GM12878 (cell line): Measurements from ENCODE around the gene MGST3. TPM values are rescaled to one million over a fixed set of nuclear protein-coding genes. Genes with fewer than 3 reads are reported as not detected.

Source experiments
- ATAC-seq: fragments of 200-7000 bp; cut with Tn5 transposase; 3 replicates; pipeline ENCODE4 v1.9.1; 2020; ENCODE audit warnings: mild to moderate bottlenecking, moderate library complexity
- BruUV-seq: library from RNA; stranded (reverse); fragments of 400-500 nt; replicated peaks from 2 replicates; lab custom pipeline; 2021; lab: Mats Ljungman, UMichigan
- CTCF ChIA-PET: fragments of 300-600 bp; sonication (Branson Sonifier 250); formaldehyde crosslinking; extraction: SDS; loops from one replicate; lab custom pipeline; 2021; ENCODE audit warnings: inconsistent platforms; lab: Yijun Ruan, JAX
- POLR2A ChIA-PET: fragments of 350-600 bp; formaldehyde crosslinking; extraction: SDS; loops from one replicate; lab custom pipeline; 2021; ENCODE audit warnings: inconsistent platforms; lab: Charles Lee
- RAD21 ChIA-PET: fragments of 300-600 bp; sonication (Branson Sonifier 250); formaldehyde crosslinking; loops from one replicate; lab custom pipeline; 2023; ENCODE audit warnings: antibody characterized with exemption; ENCODE audit not compliant: unreplicated experiment; lab: Charles Lee
- SMC1A ChIA-PET: fragments of 300-600 bp; sonication (Branson Sonifier 250); formaldehyde crosslinking; loops from one replicate; lab custom pipeline; 2023; ENCODE audit not compliant: unreplicated experiment, uncharacterized antibody; lab: Charles Lee
- DNase-seq: peaks from one replicate; pipeline ENCODE4 v3.0.0-alpha.2; 2011; ENCODE audit warnings: low read depth, low spot score
- FAIRE-seq: peaks from 3 replicates; lab custom pipeline; 2011; peaks lifted over from hg19 to GRCh38; lab: Jason Lieb, UNC
- H2AFZ ChIP-seq: 2 replicates; pipeline ENCODE4 v1.6.0; 2011; ENCODE audit warnings: low read depth, low read length, control low read depth; ENCODE audit not compliant: control insufficient read depth
- H3K27ac ChIP-seq: 2 replicates; pipeline ENCODE4 v1.5.1; 2011; ENCODE audit warnings: control low read depth; ENCODE audit not compliant: control insufficient read depth, insufficient read depth
- H3K27me3 ChIP-seq, 2 experiments: replicated peaks in 1 of 2; 2 replicates each; pipeline versions ENCODE4 v1.6.0 to v1.6.1; 2011; ENCODE audit warnings: low read length in 1 of 2; ENCODE audit not compliant: control insufficient read depth in 2 of 2, insufficient read depth in 2 of 2
- H3K36me3 ChIP-seq, 2 experiments: 2 replicates each; pipeline ENCODE4 v1.5.1; 2011; ENCODE audit warnings: low read length in 1 of 2; ENCODE audit not compliant: control insufficient read depth in 2 of 2, insufficient read depth in 2 of 2
- H3K4me1 ChIP-seq: 2 replicates; pipeline ENCODE4 v1.6.1; 2011; ENCODE audit warnings: mild to moderate bottlenecking, low read length, moderate library complexity, mixed read lengths; ENCODE audit not compliant: control insufficient read depth, insufficient read depth
- H3K4me2 ChIP-seq: 2 replicates; pipeline ENCODE4 v1.6.0; 2011; ENCODE audit warnings: control low read depth; ENCODE audit not compliant: control insufficient read depth, insufficient read depth
- H3K4me3 ChIP-seq: fragments of 200-600 bp; sonication (generic); 2 replicates; pipeline ENCODE4 v1.5.1; 2016
- H3K79me2 ChIP-seq: 2 replicates; pipeline ENCODE4 v1.6.0; 2011; ENCODE audit warnings: low read length; ENCODE audit not compliant: control insufficient read depth, insufficient read depth
- H3K9ac ChIP-seq: 2 replicates; pipeline ENCODE4 v1.8.0; 2011; ENCODE audit warnings: low read length, control low read depth, mixed read lengths; ENCODE audit not compliant: control insufficient read depth, insufficient read depth
- H3K9me3 ChIP-seq: replicated peaks from 3 replicates; pipeline ENCODE4 v1.5.1; 2011; ENCODE audit warnings: mild to moderate bottlenecking, low read length; ENCODE audit not compliant: control insufficient read depth, insufficient read depth
- H4K20me1 ChIP-seq: 2 replicates; pipeline ENCODE4 v1.6.0; 2011; ENCODE audit not compliant: control insufficient read depth, insufficient read depth
- E2F4 ChIP-seq: IDR thresholded peaks from 2 replicates; pipeline ENCODE4 v1.6.1; 2012; ENCODE audit warnings: low read depth, low read length, improper control_type of control experiment
- NKRF ChIP-seq: fragments of 450-650 bp; conservative IDR thresholded peaks from 2 replicates; pipeline ENCODE4 v1.6.1; 2017; ENCODE audit warnings: mild to moderate bottlenecking, moderate library complexity
- POU2F2 ChIP-seq: IDR thresholded peaks from 3 replicates; pipeline ENCODE4 v1.6.1; 2011; ENCODE audit warnings: low read depth, mild to moderate bottlenecking, low read length, borderline replicate concordance
- WGBS: methylation state at CpG from one replicate; pipeline ENCODE4 v1.1.6; 2016; ENCODE audit warnings: low lambda C conversion rate; ENCODE audit not compliant: insufficient replicate concordance, insufficient coverage; ENCODE audit errors: missing lambda C conversion rate; 5-methylcytosine and 5-hydroxymethylcytosine counted together
- in situ Hi-C: fragments of 300-500 bp; cut with MboI; formaldehyde crosslinking; loops from 9 replicates; pipeline ENCODE4 v1.14.3; 2018; ENCODE audit warnings: mixed read lengths
- intact Hi-C: fragments of 100-400 bp; cut with micrococcal nuclease; formaldehyde crosslinking; loops from one replicate; pipeline ENCODE4 v1.14.2; 2022; ENCODE audit not compliant: unreplicated experiment
- polyA plus RNA-seq, 11 experiments: library from polyadenylated mRNA; depleted of rRNA in 4 of 11; unstranded in 6 of 11; stranded (reverse) in 5 of 11; fragments of >200 nt; fragmentation: Nextera tagmentation in 4 of 11; fragmentation: Illumina TruSeq in 1 of 11; extraction: Ambion mirVana in 4 of 11; extraction: Trizol in 1 of 11; gene quantifications; 1 replicate in 1 of 11; 2 replicates in 10 of 11; pipeline versions ENCODE4 v1.2.1 to v1.2.3, GENCODE V29; 2011 to 2016; ENCODE audit warnings: inconsistent platforms in 2 of 11, missing spikeins in 2 of 11, low read depth in 1 of 11
- total RNA-seq, 4 experiments: library from RNA; depleted of rRNA in 3 of 4; stranded (reverse); fragments of >200 nt in 3 of 4; fragmentation: Illumina TruSeq in 1 of 4; extraction: Trizol in 1 of 4; gene quantifications; 2 replicates each; pipeline versions ENCODE4 v1.2.1 to v1.2.3, GENCODE V29; 2013 to 2021

MGST3 gene
- total and polyA plus RNA-seq, 10 of the 15 experiments (the other 5 are each of a cell fraction or from before 2014, with no cell fraction given), result 37.3 to 145 (median 68.8) TPM

GRCh38 chr1:165644064-165644735 is 13.2 kb downstream of the MGST3 start:
- no peak for DNase-seq
- no peak for FAIRE-seq
- Histone ChIP-seq H3K36me3 (no peaks in the 10 kb centered on the region), H3K9ac (no peak overlapping the region), H3K79me2 (no peaks in the 10 kb centered on the region; the same call in 1 of the 2 replicates), H4K20me1 (no peaks in the 10 kb centered on the region), H3K27me3 (no peaks in the 10 kb centered on the region), H3K4me1 (peaks cover 34% of the 10 kb centered on the region), H3K9me3 (no peaks in the 10 kb centered on the region), H3K4me3 (no peak overlapping the region), H2AFZ (no peak overlapping the region), H3K27ac (no peak overlapping the region), H3K4me2 (no peak overlapping the region)
- intact Hi-C loops (no loop called here), in situ Hi-C loops (no loop called here)
- WGBS, result 88% methylated on average over 2 of the region's 2 CpGs
- SMC1A ChIA-PET, result interaction anchor here (1.4 to 1.6 kb wide), 2 partner anchors 13 to 45 kb away, joined by 3 to 5 read pairs; partner anchors contain the start of gene MGST3
- ATAC-seq, result peak; percentile 42
- TF ChIP-seq POU2F2, result no peak
- TF ChIP-seq E2F4, result no peak
- no peak for TF ChIP-seq NKRF
- CTCF ChIA-PET, result interaction anchor here (1.0 kb wide), 2 partner anchors 12 to 42 kb away, joined by 3 read pairs; partner anchors contain the start of gene MGST3
- POLR2A ChIA-PET, result interaction anchor here (0.6 kb wide), 2 partner anchors 184 to 250 kb away, joined by 4 read pairs; no protein-coding TSS in a partner anchor
- no TSS peak for BruUV-seq
- RAD21 ChIA-PET, result interaction anchor here (0.7 kb wide), 1 partner anchor 17 kb away, joined by 3 read pairs; no protein-coding TSS in a partner anchor
